22Rv1 (cell line): ENCODE results near the gene BARX1.

Experiments used
- ZFX ChIP-seq: fragments of 450-650 bp; IDR thresholded peaks from 2 replicates; pipeline ENCODE4 v1.6.1; 2017; ENCODE audit warnings: antibody characterized with exemption, borderline replicate concordance
- TF ChIP-seq, protein P1 (sequence below): fragments of 450-650 bp; IDR thresholded peaks from 2 replicates; pipeline ENCODE4 v1.5.1; 2017; ENCODE audit warnings: mild to moderate bottlenecking

GRCh38 chr9:93959739-93960154, 4.6 kb upstream of the BARX1 start:
- TF ChIP-seq, protein P1, sequence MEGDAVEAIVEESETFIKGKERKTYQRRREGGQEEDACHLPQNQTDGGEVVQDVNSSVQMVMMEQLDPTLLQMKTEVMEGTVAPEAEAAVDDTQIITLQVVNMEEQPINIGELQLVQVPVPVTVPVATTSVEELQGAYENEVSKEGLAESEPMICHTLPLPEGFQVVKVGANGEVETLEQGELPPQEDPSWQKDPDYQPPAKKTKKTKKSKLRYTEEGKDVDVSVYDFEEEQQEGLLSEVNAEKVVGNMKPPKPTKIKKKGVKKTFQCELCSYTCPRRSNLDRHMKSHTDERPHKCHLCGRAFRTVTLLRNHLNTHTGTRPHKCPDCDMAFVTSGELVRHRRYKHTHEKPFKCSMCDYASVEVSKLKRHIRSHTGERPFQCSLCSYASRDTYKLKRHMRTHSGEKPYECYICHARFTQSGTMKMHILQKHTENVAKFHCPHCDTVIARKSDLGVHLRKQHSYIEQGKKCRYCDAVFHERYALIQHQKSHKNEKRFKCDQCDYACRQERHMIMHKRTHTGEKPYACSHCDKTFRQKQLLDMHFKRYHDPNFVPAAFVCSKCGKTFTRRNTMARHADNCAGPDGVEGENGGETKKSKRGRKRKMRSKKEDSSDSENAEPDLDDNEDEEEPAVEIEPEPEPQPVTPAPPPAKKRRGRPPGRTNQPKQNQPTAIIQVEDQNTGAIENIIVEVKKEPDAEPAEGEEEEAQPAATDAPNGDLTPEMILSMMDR = no peak
- TF ChIP-seq ZFX = no peak
